IMR-90 (cell line): ENCODE results near the gene DNAJC5. TPM values are rescaled to one million over a fixed set of nuclear protein-coding genes. Genes with fewer than 3 reads are reported as not detected.

ENCODE experiments used
- ATAC-seq: fragments of 200-7000 bp; cut with Tn5 transposase; 2 replicates; pipeline ENCODE4 v1.9.1; 2020; ENCODE audit warnings: low read depth, mild to moderate bottlenecking, moderate library complexity
- BruUV-seq: library from RNA; stranded (reverse); fragments of 400-500 nt; replicated peaks from 2 replicates; lab custom pipeline; 2021; lab: Mats Ljungman, UMichigan
- CTCF ChIA-PET: fragments of 300-600 bp; formaldehyde crosslinking; extraction: SDS; loops from one replicate; lab custom pipeline; 2021; ENCODE audit warnings: antibody characterized with exemption; lab: Yijun Ruan, JAX
- POLR2A ChIA-PET: fragments of 300-600 bp; sonication (Branson Sonifier 250); formaldehyde crosslinking; loops from one replicate; lab custom pipeline; 2022; ENCODE audit warnings: antibody characterized with exemption; ENCODE audit not compliant: unreplicated experiment; lab: Charles Lee
- DNase-seq: peaks from one replicate; pipeline ENCODE4 v3.0.0; 2013
- H2AFZ ChIP-seq: replicated peaks from 2 replicates; pipeline ENCODE3; 2013; ENCODE audit warnings: low read length, mild to moderate bottlenecking; ENCODE audit not compliant: poor library complexity
- H2AK5ac ChIP-seq: 2 replicates; pipeline ENCODE4 v1.6.1; 2013; ENCODE audit warnings: low read depth, low read length, inconsistent platforms
- H2AK9ac ChIP-seq: replicated peaks from 2 replicates; pipeline ENCODE3; 2013; ENCODE audit warnings: mild to moderate bottlenecking, low read depth, low read length, moderate library complexity; ENCODE audit not compliant: poor library complexity
- H2BK120ac ChIP-seq: 2 replicates; pipeline ENCODE4 v1.6.1; 2013; ENCODE audit warnings: low read depth, low read length, inconsistent platforms
- H2BK15ac ChIP-seq: 3 replicates; pipeline ENCODE4 v1.6.1; 2013; ENCODE audit warnings: low read depth, low read length, inconsistent platforms
- H2BK20ac ChIP-seq: 2 replicates; pipeline ENCODE4 v1.6.1; 2013; ENCODE audit warnings: low read depth, mild to moderate bottlenecking, inconsistent platforms, low read length, moderate library complexity
- H2BK5ac ChIP-seq: 2 replicates; pipeline ENCODE4 v1.6.1; 2013; ENCODE audit warnings: mild to moderate bottlenecking, low read depth, low read length, inconsistent platforms; ENCODE audit not compliant: poor library complexity, severe bottlenecking
- H3K14ac ChIP-seq: replicated peaks from 2 replicates; pipeline ENCODE4 v1.6.1; 2013; ENCODE audit warnings: low read depth, low read length, inconsistent platforms
- H3K18ac ChIP-seq: 2 replicates; pipeline ENCODE4 v1.6.1; 2013; ENCODE audit warnings: low read depth, low read length, control low read depth
- H3K23ac ChIP-seq: 2 replicates; pipeline ENCODE4 v1.6.1; 2013; ENCODE audit warnings: low read depth, low read length, inconsistent platforms
- H3K27ac ChIP-seq: 2 replicates; pipeline ENCODE4 v1.5.1; 2013; ENCODE audit warnings: mild to moderate bottlenecking, control low read depth, low read length; ENCODE audit not compliant: insufficient read depth
- H3K27me3 ChIP-seq: 2 replicates; pipeline ENCODE4 v1.6.1; 2013; ENCODE audit warnings: low read length; ENCODE audit not compliant: control insufficient read depth, insufficient read depth
- H3K36me3 ChIP-seq: 2 replicates; pipeline ENCODE4 v1.6.1; 2013; ENCODE audit warnings: low read length, mixed read lengths; ENCODE audit not compliant: control insufficient read depth, insufficient read depth
- H3K4ac ChIP-seq: 2 replicates; pipeline ENCODE4 v1.6.1; 2013; ENCODE audit warnings: low read depth, low read length, inconsistent platforms
- H3K4me1 ChIP-seq: 2 replicates; pipeline ENCODE4 v1.6.1; 2013; ENCODE audit warnings: low read length, mixed read lengths; ENCODE audit not compliant: control insufficient read depth, insufficient read depth
- H3K4me2 ChIP-seq: 2 replicates; pipeline ENCODE4 v1.6.1; 2013; ENCODE audit warnings: low read depth, mild to moderate bottlenecking, control low read depth, low read length, moderate library complexity
- H3K4me3 ChIP-seq: 2 replicates; pipeline ENCODE4 v1.5.1; 2013; ENCODE audit warnings: low read depth, mild to moderate bottlenecking, control low read depth, low read length, moderate library complexity; ENCODE audit not compliant: insufficient read depth
- H3K56ac ChIP-seq: 2 replicates; pipeline ENCODE4 v1.6.1; 2013; ENCODE audit warnings: low read length, inconsistent platforms; ENCODE audit not compliant: insufficient read depth; ENCODE audit errors: extremely low read depth
- H3K79me1 ChIP-seq, 2 experiments: 2 replicates each; pipeline ENCODE4 v1.6.1; 2013; ENCODE audit warnings: low read length in 2 of 2, inconsistent platforms in 1 of 2, low read depth in 1 of 2
- H3K9ac ChIP-seq: 2 replicates; pipeline ENCODE4 v1.6.1; 2013; ENCODE audit warnings: low read depth, low read length, control low read depth
- H3K9me1 ChIP-seq: 2 replicates; pipeline ENCODE4 v1.6.1; 2013; ENCODE audit warnings: low read length, inconsistent platforms; ENCODE audit not compliant: insufficient read depth
- H3K9me3 ChIP-seq: 2 replicates; pipeline ENCODE4 v1.6.1; 2013; ENCODE audit warnings: low read length; ENCODE audit not compliant: control insufficient read depth, insufficient read depth
- H4K20me1 ChIP-seq: 2 replicates; pipeline ENCODE4 v1.6.1; 2013; ENCODE audit warnings: low read length, inconsistent platforms; ENCODE audit not compliant: insufficient read depth
- H4K5ac ChIP-seq: 2 replicates; pipeline ENCODE4 v1.6.1; 2013; ENCODE audit warnings: mild to moderate bottlenecking, low read depth, low read length, control low read depth
- H4K8ac ChIP-seq, 2 experiments: 2 replicates each; pipeline ENCODE4 v1.6.1; 2013; ENCODE audit warnings: low read depth in 2 of 2, low read length in 2 of 2, control low read depth in 1 of 2, inconsistent platforms in 1 of 2
- H4K91ac ChIP-seq: 2 replicates; pipeline ENCODE4 v1.6.1; 2013; ENCODE audit warnings: low read depth, low read length, inconsistent platforms; ENCODE audit not compliant: insufficient read depth
- CHD1 ChIP-seq: IDR thresholded peaks from 2 replicates; pipeline ENCODE4 v1.6.1; 2012; ENCODE audit warnings: low read depth, low read length, improper control_type of control experiment
- MAZ ChIP-seq: IDR thresholded peaks from 2 replicates; pipeline ENCODE4 v1.6.1; 2012; ENCODE audit warnings: low read depth, mild to moderate bottlenecking, low read length, improper control_type of control experiment, moderate library complexity, borderline replicate concordance
- MXI1 ChIP-seq: IDR thresholded peaks from 2 replicates; pipeline ENCODE4 v1.6.1; 2012; ENCODE audit warnings: low read depth, mild to moderate bottlenecking, low read length, moderate library complexity, borderline replicate concordance
- NFE2L2 ChIP-seq: fragments of 150-350 bp; IDR thresholded peaks from 2 replicates; pipeline ENCODE4 v1.6.1; 2016; ENCODE audit warnings: low read depth, mild to moderate bottlenecking, low read length
- RAD21 ChIP-seq: IDR thresholded peaks from 2 replicates; pipeline ENCODE4 v1.6.1; 2012; ENCODE audit warnings: low read length, improper control_type of control experiment
- SMC3 ChIP-seq: fragments of 150-350 bp; IDR thresholded peaks from 2 replicates; pipeline ENCODE4 v1.6.1; 2016; ENCODE audit warnings: low read depth, mild to moderate bottlenecking, antibody characterized with exemption, low read length, moderate library complexity
- WGBS, 2 experiments: methylation state at CpG; one replicate each; pipeline versions ENCODE4 v1.1.5 to v1.1.7; 2013; ENCODE audit warnings: missing lambda C conversion rate in 2 of 2; ENCODE audit not compliant: insufficient read length in 1 of 2; ENCODE audit errors: extremely low coverage in 2 of 2; 5-methylcytosine and 5-hydroxymethylcytosine counted together
- dilution Hi-C: fragments of 300-500 bp; cut with HindIII; formaldehyde crosslinking; loops from one replicate; pipeline ENCODE4 v1.14.3; 2018; ENCODE audit warnings: low sequenced_read_pairs; ENCODE audit not compliant: unreplicated experiment
- in situ Hi-C: fragments of 300-500 bp; cut with MboI; formaldehyde crosslinking; loops from 3 replicates; pipeline ENCODE4 v1.14.3; 2019; ENCODE audit warnings: low sequenced_read_pairs, inconsistent platforms, mixed read lengths
- intact Hi-C: fragments of 100-400 bp; cut with micrococcal nuclease; formaldehyde crosslinking; loops from 2 replicates; pipeline ENCODE4 v1.10.0; 2022
- polyA plus RNA-seq, 3 experiments: library from polyadenylated mRNA; depleted of rRNA; stranded (reverse); fragments of >200 nt; gene quantifications; 2 replicates each; pipeline ENCODE4 v1.2.3, GENCODE V29; 2012; ENCODE audit warnings: low replicate concordance in 1 of 3
- total RNA-seq: library from RNA; depleted of rRNA; stranded (reverse); fragments of >200 nt; gene quantifications from 2 replicates; pipeline ENCODE4 v1.2.3, GENCODE V29; 2012
- TF ChIP-seq, protein P1 (sequence below): fragments of 150-350 bp; IDR thresholded peaks from 2 replicates; pipeline ENCODE4 v1.6.1; 2016; ENCODE audit warnings: low read depth, mild to moderate bottlenecking, low read length, moderate library complexity, borderline replicate concordance
- TF ChIP-seq, protein P2 (sequence below): conservative IDR thresholded peaks from 2 replicates; pipeline ENCODE4 v1.5.1; 2012; ENCODE audit warnings: mild to moderate bottlenecking, low read depth, low read length, improper control_type of control experiment

Gene DNAJC5
- total and polyA plus RNA-seq, 2 of the 4 experiments (the other 2 are of a cell fraction) = 35.6 to 45.2 TPM

DNA sequence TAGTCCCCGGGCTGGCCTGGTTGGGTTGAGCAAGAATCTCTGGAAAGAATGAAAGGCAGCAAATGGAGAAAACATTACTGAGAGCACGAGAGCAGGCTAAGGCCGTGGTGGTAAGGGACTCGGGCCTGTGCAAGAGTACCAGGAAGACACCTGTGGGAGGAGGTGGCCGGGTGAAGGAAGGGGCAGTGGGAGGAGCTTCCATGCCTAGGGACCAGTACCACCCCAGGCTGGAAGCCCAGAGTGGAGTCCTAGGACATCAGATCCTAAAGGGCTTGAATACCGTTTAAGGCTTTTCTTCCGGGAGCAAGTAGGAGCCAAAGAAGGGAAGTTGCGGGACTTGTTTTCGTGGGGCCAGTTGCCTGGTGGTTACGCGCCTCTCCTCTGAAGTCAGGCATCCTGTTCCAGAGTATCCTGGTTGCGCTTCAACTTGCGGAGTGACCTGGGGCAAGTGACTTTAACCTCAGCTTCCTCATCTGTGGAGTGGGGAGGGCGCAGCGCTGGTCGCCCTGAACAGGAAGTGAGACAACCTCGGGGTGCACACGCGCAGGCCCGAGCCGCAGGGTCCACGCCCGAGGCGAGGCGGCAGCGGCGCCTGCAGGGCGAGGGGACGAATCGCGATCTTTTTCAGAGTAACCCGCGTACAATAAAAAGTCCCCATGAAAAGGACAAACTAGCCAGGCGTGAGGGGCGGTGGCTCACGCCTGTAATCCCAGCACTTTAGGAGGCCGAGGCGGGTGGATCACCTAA is 31.0 kb upstream of the DNAJC5 start (continued):
- TF ChIP-seq, protein P1, sequence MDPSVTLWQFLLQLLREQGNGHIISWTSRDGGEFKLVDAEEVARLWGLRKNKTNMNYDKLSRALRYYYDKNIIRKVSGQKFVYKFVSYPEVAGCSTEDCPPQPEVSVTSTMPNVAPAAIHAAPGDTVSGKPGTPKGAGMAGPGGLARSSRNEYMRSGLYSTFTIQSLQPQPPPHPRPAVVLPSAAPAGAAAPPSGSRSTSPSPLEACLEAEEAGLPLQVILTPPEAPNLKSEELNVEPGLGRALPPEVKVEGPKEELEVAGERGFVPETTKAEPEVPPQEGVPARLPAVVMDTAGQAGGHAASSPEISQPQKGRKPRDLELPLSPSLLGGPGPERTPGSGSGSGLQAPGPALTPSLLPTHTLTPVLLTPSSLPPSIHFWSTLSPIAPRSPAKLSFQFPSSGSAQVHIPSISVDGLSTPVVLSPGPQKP = no peak
- no peak for TF ChIP-seq MAZ

DNA sequence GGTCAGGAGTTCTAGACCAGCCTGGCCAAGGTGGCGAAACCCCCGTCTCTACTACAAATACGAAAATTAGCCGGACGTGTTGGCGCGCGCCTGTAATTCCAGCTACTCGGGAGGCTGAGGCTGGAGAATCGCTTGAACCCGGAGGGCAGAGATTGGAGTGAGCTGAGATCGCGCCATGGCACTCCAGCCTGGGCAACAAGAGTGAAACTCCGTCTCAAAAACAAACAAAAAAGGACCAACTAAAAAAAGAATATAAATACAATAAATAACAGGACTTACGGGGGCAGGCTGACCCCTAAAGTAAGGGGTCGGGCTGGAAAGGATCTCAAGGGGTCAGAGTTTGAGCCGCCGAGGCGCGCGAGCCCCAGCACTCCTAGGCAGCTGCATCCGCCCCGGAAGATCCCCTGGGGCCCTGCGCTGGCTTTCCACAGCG is 30.4 kb upstream of the DNAJC5 start:
- peaks cover 16 to 52% of the 10 kb centered on the region in 2 experiments for H3K79me1 ChIP-seq
- H4K8ac ChIP-seq = peak overlapping the region in 1 of 2 experiments; percentile 56; a peak in 2 of 4 replicates
- peak overlapping the region; percentile 36 for H3K27ac ChIP-seq
- H3K4me1 ChIP-seq = peaks cover 6% of the 10 kb centered on the region
- H4K20me1 ChIP-seq = peaks cover 6% of the 10 kb centered on the region
- WGBS, 2 experiments = 0% methylated on average over 13 of the region's 25 CpGs; no CpG with 5 or more reads in 1 of the 2 experiments
- ATAC-seq = no peak
- no peak overlapping the region for H3K18ac ChIP-seq
- H4K5ac ChIP-seq = no peak overlapping the region
- peaks cover 19% of the 10 kb centered on the region for H3K36me3 ChIP-seq
- H2BK20ac ChIP-seq = no peak overlapping the region
- intact Hi-C loops = loop anchor here (1.0 to 2.0 kb wide), 4 partner anchors 34 to 158 kb away; partner anchors contain the start of gene ARFRP1
- no peak for DNase-seq
- H3K9ac ChIP-seq = peak overlapping the region; percentile 38
- H3K56ac ChIP-seq = no peak overlapping the region
- no TSS peak for BruUV-seq
- dilution Hi-C loops = no loop called here
- peak overlapping the region; percentile 96 for H2AFZ ChIP-seq
- POLR2A ChIA-PET = interaction anchor here (1.6 kb wide), 1 partner anchor 116 kb away, joined by 4 read pairs; no protein-coding TSS in a partner anchor
- no peaks in the 10 kb centered on the region; the same call in 1 of the 2 replicates for H3K9me1 ChIP-seq
- in situ Hi-C loops = loop anchor here (10.0 kb wide), 2 partner anchors 160 to 330 kb away; partner anchors contain the start of genes ARFRP1, PTK6 and ZGPAT
- H2AK5ac ChIP-seq = no peak overlapping the region
- H2BK15ac ChIP-seq = no peak overlapping the region
- H4K91ac ChIP-seq = no peak overlapping the region
- no peak overlapping the region; the same call in 1 of the 2 replicates for H3K4ac ChIP-seq
- H3K4me3 ChIP-seq = peak overlapping the region; percentile 69
- H3K9me3 ChIP-seq = no peaks in the 10 kb centered on the region
- no peak overlapping the region for H2BK5ac ChIP-seq
- no peak overlapping the region for H3K23ac ChIP-seq
- CTCF ChIA-PET = interaction anchor here (0.6 to 1.2 kb wide), 3 partner anchors 9 to 327 kb away, joined by 3 to 10 read pairs (median 3); partner anchors contain the start of gene PTK6
- peak overlapping the region; percentile 94 for H2AK9ac ChIP-seq
- peak overlapping the region; percentile 78 for H3K4me2 ChIP-seq
- no peak overlapping the region for H3K14ac ChIP-seq
- no peak overlapping the region for H2BK120ac ChIP-seq
- H3K27me3 ChIP-seq = no peaks in the 10 kb centered on the region
- no peak for TF ChIP-seq CHD1
- TF ChIP-seq, protein P1 = no peak
- no peak for TF ChIP-seq NFE2L2
- TF ChIP-seq SMC3 = no peak
- no peak for TF ChIP-seq MXI1
- TF ChIP-seq, protein P2, sequence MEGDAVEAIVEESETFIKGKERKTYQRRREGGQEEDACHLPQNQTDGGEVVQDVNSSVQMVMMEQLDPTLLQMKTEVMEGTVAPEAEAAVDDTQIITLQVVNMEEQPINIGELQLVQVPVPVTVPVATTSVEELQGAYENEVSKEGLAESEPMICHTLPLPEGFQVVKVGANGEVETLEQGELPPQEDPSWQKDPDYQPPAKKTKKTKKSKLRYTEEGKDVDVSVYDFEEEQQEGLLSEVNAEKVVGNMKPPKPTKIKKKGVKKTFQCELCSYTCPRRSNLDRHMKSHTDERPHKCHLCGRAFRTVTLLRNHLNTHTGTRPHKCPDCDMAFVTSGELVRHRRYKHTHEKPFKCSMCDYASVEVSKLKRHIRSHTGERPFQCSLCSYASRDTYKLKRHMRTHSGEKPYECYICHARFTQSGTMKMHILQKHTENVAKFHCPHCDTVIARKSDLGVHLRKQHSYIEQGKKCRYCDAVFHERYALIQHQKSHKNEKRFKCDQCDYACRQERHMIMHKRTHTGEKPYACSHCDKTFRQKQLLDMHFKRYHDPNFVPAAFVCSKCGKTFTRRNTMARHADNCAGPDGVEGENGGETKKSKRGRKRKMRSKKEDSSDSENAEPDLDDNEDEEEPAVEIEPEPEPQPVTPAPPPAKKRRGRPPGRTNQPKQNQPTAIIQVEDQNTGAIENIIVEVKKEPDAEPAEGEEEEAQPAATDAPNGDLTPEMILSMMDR = no peak
- no peak for TF ChIP-seq RAD21
- TF ChIP-seq MAZ = no peak
